ENCODE measurements around the gene SLC44A5.
"Not testable (repeated sequence)": the region's sequence is repeated elsewhere in the genome, so short reads cannot be mapped to it uniquely, and the experiment has no call there.

Gene SLC44A5

GRCh38 chr1:75444220-75444619 lies 166.7 kb downstream of the SLC44A5 start:
- no peak for DNase-seq

- no peak for DNase-seq
Observed at GRCh38 chr1:75440274-75440673, 170.6 kb downstream of the SLC44A5 start.

GRCh38 chr1:75438355-75438754 lies 172.6 kb downstream of the SLC44A5 start:
- peak; percentile 55 for DNase-seq

DNA sequence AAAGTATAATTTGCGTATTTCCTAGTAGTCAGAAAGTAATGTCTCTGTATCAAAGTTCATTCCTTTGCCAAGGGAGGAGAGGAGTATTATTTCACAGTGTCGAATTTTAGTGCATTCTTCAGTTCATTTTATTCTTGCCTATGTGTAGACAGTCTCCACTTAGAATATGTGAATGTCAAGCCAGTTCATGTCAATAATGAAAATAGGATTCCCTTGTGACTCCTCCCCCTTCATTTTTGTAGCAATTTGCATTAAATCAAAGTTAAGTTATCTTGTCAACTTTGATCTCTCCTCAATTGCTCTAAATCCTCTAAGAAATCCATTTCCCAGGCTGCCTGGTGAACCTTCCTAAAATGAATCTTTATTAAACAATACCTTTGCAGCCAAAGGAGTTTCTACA lies 179.1 kb downstream of the SLC44A5 start:
- DNase-seq, result no peak

GRCh38 chr1:75430526-75430925 lies 180.4 kb downstream of the SLC44A5 start:
- DNase-seq, result no peak

- DNase-seq, result no peak
Observed at GRCh38 chr1:75426688-75427087, 184.2 kb downstream of the SLC44A5 start.

- no peak for DNase-seq
Observed at GRCh38 chr1:75425001-75425650, 185.8 kb downstream of the SLC44A5 start.

DNA sequence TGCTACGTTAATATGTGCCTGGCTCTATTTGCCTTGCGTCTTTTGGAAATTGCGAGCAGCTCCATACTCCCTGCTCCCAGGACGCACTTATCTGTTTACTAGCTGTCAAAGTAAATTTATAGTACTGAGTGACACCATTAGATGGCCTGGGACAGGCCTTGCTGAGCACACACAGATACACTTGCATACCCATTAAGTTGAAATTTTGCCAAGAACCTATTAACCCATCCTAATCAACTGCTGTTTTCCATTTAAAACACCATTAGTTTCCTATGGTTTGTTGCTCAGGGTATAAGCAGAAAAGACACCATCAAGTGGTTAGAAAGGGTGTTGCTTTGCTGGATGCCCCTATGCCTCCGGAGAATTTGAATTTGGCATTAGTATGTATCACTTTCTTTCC lies 187.3 kb downstream of the SLC44A5 start:
- no peak for DNase-seq

DNA sequence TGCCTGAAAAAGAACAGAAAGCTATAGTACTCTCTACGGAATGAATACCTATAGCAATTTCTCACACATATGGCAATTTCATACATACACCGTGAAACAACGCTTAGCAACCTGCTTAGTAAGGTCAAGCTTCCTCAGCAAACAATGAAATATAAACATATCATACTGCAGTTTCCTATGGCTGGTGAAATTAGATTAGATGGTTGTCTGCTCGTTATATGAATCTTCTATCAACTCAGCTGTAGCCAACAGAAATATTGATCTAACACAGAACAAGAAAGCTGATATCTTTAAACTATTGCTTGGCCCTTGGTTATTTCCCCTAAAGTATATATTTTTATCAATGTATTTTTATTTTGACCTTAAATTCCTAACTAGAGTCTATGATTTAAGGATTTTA lies 187.8 kb downstream of the SLC44A5 start:
- no peak for DNase-seq

- DNase-seq, result no peak
Observed at GRCh38 chr1:75421371-75421770, 189.5 kb downstream of the SLC44A5 start.

DNA sequence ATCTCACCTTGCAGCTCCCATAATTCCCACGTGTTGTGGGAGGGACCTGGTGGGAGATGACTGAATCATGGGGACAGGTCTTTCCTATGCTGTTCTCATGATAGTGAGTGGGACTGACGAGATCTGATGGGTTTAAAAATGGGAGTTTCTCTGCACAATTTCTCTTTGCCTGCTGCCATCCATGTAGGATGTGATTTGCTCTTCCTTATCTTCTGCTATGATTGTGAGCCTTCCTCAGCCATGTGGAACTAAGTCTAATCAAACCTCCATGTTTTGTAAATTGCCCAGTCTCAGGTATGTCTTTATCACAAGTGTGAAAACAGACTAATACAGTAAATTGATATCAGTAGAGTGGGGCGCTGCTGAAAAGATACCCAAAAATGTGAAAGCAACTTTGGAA lies 195.7 kb downstream of the SLC44A5 start:
- DNase-seq, result no peak

- DNase-seq, result no peak
Observed at GRCh38 chr1:75412616-75413015, 198.3 kb downstream of the SLC44A5 start.

GRCh38 chr1:75404681-75405080 lies 206.2 kb downstream of the SLC44A5 start:
- DNase-seq, result not testable (repeated sequence)

DNA sequence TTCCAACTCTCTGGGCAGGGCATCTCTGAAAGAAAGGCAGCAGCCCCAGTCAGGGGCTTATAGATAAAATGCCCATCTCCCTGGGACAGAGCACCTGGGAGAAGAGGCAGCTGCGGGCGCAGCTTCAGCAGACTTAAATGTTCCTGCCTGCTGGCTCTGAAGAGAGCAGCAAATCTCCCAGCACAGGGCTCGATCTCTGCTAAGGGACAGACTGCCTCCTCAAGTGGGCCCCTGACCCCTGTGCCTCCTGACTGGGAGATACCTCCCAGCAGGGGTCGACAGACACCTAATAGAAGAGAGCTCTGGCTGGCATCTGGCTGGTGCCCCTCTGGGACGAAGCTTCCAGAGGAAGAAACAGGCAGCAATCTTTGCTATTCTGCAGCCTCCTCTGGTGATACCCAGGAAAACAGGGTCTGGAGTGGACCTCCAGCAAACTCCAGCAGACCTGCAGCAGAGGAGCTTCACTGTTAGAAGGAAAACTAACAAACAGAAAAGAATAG lies 207.7 kb downstream of the SLC44A5 start:
- not testable (repeated sequence) for DNase-seq

DNA sequence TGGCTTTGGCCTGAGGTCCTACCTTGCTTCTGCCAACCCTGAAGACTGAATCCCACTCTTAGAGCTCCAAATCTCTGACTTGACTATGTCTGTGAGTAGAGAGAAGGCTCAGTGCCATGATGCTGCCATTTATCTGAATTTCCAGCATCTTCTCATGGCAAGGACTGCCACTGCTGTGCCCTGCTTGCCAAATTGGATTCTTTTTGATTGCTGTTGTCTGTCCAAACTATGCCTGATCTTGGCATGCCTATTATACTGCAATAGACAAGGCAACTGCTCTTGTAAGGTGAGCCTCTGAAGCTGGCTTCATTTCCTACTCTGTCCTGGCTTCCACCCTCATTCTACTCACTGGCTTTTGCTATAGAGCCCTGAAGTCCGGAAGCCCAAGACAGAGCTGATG lies 210.2 kb downstream of the SLC44A5 start:
- no peak for DNase-seq

DNA sequence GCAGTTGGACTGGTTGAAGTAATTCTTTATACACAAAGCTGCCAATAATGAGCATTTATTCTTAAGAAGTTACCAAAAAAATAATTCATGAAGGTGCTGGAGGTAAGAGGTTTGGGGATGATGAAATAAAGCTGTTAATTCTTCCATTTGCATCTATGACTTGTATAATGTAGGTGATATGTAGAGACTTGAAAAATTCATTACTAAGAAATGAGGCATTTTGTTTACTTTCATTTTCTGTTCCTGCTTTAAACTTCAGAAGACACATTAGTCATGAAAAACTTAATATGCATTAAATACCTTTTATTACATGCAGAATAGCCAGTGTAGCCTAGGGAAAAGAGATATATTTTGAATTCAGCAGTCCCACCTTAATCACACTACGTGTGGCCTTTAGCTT lies 214.2 kb downstream of the SLC44A5 start:
- DNase-seq, result no peak

- no peak for DNase-seq
Observed at GRCh38 chr1:75396260-75396659, 214.7 kb downstream of the SLC44A5 start.

DNA sequence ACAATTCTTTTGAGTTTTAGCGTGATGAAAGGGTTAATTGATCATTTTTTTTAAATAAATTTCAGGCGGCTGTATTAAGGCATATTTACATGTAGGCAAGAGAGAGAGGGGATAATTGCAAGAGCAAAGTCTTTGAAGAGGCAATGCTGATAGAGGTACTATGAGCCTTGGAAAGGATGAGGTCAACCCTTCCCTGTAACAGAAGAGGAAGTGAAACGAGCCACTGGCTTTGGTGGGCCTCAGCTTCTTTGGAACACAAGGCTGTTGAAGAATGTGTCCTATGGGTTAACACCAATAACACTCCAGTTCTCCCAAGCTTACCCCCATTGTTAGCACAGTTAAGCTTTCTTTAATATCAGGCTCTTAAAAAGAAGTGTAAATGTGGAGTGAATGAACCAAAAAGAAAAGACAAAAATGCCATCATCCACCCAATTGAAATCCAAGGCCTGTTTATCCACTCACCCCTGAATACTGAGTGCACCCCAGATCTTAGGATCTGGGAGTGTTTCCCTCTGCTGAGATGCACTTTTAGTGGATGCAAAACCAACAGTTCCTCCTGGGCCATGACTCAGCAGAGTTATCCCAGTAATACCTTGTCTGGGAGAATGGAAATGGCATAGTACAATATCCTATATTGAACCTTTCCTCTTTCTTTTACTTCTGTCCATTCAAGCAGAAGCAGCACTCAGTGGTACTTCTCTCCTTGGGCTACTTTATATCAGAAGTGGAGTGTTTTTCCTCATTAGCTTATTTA lies 216.4 kb downstream of the SLC44A5 start:
- peak; percentile 84 for DNase-seq

- DNase-seq, result no peak
Observed at GRCh38 chr1:75392278-75392677, 218.6 kb downstream of the SLC44A5 start.

- not testable (repeated sequence) for DNase-seq
Observed at GRCh38 chr1:75375476-75376447, 235.2 kb downstream of the SLC44A5 start.

DNA sequence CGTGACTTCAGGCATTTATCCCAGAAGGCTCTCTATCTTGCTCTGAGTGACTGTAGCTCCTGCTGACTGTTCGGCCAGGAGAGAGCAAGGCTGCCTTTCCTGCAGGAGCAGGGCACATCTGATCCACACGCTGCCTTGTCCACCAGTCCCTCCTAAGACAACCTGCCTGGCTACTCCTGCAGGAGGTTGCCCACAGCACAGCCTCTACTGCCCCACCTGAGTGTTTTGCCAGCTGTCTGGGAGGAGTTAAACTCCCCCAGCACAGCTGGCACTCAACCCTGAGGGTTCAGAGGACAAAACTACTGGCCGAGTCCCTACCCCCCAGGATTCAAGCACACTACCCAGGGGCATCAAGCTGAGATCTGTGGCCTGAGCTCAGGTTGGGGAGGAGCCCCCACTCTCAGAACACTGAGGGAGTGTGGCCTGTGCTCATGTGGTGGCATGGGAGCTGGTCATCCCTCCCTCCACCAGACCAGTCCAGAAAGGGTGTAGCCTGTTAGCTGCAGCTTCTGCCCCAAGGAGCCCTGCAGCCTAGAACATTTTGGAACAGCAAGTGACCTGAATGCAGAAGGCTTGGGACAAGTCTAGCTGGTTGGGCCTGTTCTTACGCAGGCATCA lies 237.3 kb downstream of the SLC44A5 start:
- DNase-seq, result no peak

DNA sequence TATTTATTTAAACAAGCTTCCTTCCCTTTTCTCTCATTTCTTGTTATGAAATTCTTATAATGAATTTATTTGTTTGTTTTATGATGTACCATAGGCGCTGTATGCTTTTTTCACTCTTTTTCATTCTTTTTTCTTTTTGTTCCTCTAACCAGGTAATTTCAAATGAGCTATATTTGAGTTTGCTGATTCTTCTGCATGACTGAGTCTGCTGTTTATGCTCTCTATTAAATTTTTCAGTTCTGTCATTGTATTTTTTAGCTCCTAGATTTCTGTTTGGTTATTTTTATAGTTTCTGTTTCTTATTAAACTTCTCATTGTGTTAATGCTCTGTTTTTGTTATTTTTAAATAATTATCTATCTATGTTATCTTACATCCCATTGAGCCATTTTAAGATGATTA lies 244.3 kb downstream of the SLC44A5 start:
- DNase-seq, result no peak

DNA sequence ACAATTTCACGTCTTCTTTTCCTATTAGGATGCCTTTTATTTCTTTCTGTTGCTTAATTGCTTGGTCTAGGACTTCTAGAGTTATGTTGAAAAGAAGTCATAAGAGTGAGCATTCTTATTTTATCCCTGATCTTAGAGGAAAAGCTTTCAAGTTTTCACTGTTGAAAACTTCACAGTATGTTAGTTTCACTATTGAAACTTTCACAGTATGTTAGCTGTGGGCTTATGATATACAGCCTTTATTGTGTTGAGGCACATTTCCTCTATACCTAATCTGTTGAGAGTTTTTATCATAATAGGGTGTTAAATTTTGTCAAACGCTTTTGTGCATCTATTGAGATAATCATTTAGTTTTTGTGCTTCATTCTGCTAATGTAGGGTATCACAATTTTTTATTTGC lies 249.7 kb downstream of the SLC44A5 start:
- no peak for DNase-seq
